Ishikawa (cell line): ENCODE data around the gene COL23A1.

Experiments used
- CEBPB ChIP-seq: IDR thresholded peaks from 2 replicates; pipeline ENCODE4 v1.6.1; 2012
- CREB1 ChIP-seq: IDR thresholded peaks from 2 replicates; pipeline ENCODE4 v1.6.1; 2012; ENCODE audit warnings: low read depth
- EGR1 ChIP-seq: IDR thresholded peaks from 2 replicates; pipeline ENCODE4 v1.6.1; 2012
- EP300 ChIP-seq: IDR thresholded peaks from 2 replicates; pipeline ENCODE4 v1.6.1; 2012; ENCODE audit warnings: borderline replicate concordance
- FOXM1 ChIP-seq: IDR thresholded peaks from 2 replicates; pipeline ENCODE4 v1.6.1; 2012; ENCODE audit warnings: low read depth, borderline replicate concordance
- MAX ChIP-seq: IDR thresholded peaks from 2 replicates; pipeline ENCODE4 v1.6.1; 2012
- NFIC ChIP-seq: IDR thresholded peaks from 2 replicates; pipeline ENCODE4 v1.6.1; 2012
- RAD21 ChIP-seq: IDR thresholded peaks from 2 replicates; pipeline ENCODE4 v1.6.1; 2012; ENCODE audit warnings: low read depth
- REST ChIP-seq: IDR thresholded peaks from 2 replicates; pipeline ENCODE4 v1.6.1; 2012; ENCODE audit warnings: low read depth, mild to moderate bottlenecking
- TAF1 ChIP-seq: IDR thresholded peaks from 2 replicates; pipeline ENCODE4 v1.6.1; 2012; ENCODE audit warnings: low read depth, mild to moderate bottlenecking
- TCF12 ChIP-seq: IDR thresholded peaks from 2 replicates; pipeline ENCODE4 v1.6.1; 2012; ENCODE audit warnings: low read depth
- TEAD4 ChIP-seq: IDR thresholded peaks from 2 replicates; pipeline ENCODE4 v1.6.1; 2012
- USF1 ChIP-seq: IDR thresholded peaks from 2 replicates; pipeline ENCODE4 v1.6.1; 2012
- YY1 ChIP-seq: IDR thresholded peaks from 2 replicates; pipeline ENCODE4 v1.6.1; 2012; ENCODE audit warnings: low read depth
- ZBTB7A ChIP-seq: IDR thresholded peaks from 2 replicates; pipeline ENCODE4 v1.6.1; 2012; ENCODE audit warnings: low read depth

The COL23A1 gene

GRCh38 chr5:178279026-178279722, 311.0 kb downstream of the COL23A1 start:
- no peak for TF ChIP-seq MAX
- no peak for TF ChIP-seq CEBPB
- no peak for TF ChIP-seq CREB1
- TF ChIP-seq NFIC: no peak
- no peak for TF ChIP-seq ZBTB7A
- TF ChIP-seq YY1: no peak
- TF ChIP-seq RAD21: no peak
- no peak for TF ChIP-seq USF1
- TF ChIP-seq EGR1: no peak
- no peak for TF ChIP-seq TAF1
- TF ChIP-seq FOXM1: no peak
- TF ChIP-seq TCF12: no peak
- TF ChIP-seq TEAD4: no peak
- TF ChIP-seq EP300: no peak
- TF ChIP-seq REST: no peak

- no peak for TF ChIP-seq MAX
- no peak for TF ChIP-seq EGR1
- no peak for TF ChIP-seq CEBPB
- no peak for TF ChIP-seq EP300
- no peak for TF ChIP-seq RAD21
- no peak for TF ChIP-seq NFIC
- TF ChIP-seq YY1: no peak
- no peak for TF ChIP-seq REST
- no peak for TF ChIP-seq CREB1
- no peak for TF ChIP-seq FOXM1
- TF ChIP-seq USF1: no peak
- no peak for TF ChIP-seq TEAD4
Observed at GRCh38 chr5:178278358-178279023, 311.7 kb downstream of the COL23A1 start.

GRCh38 chr5:178277866-178278265, 312.3 kb downstream of the COL23A1 start:
- TF ChIP-seq CEBPB (no peak), CREB1 (no peak), NFIC (no peak), YY1 (no peak), TAF1 (no peak), EP300 (no peak), RAD21 (no peak), TCF12 (no peak), FOXM1 (no peak), REST (no peak), TEAD4 (no peak)

- TF ChIP-seq RAD21: no peak
- TF ChIP-seq CREB1: no peak
- TF ChIP-seq FOXM1: no peak
- no peak for TF ChIP-seq REST
- no peak for TF ChIP-seq TEAD4
- TF ChIP-seq NFIC: no peak
- no peak for TF ChIP-seq ZBTB7A
- TF ChIP-seq MAX: no peak
Observed at GRCh38 chr5:178277346-178277745, 312.8 kb downstream of the COL23A1 start.
